GM12875 (cell line): Measurements from ENCODE around the gene TEX11.
"Not testable (repeated sequence)": the region's sequence is repeated elsewhere in the genome, so short reads cannot be mapped to it uniquely, and the experiment has no call there.

Experiments used
- H3K4me3 ChIP-seq: one replicate; pipeline ENCODE4 v1.5.1; 2011; ENCODE audit warnings: low read depth, low read length, control low read depth
- TF ChIP-seq, protein P1 (sequence below): IDR thresholded peaks from 2 replicates; pipeline ENCODE4 v1.5.1; 2011; ENCODE audit warnings: low read depth, mild to moderate bottlenecking, control low read depth, inconsistent platforms, low read length, moderate library complexity, borderline replicate concordance; ENCODE audit not compliant: insufficient read depth

The TEX11 gene

DNA sequence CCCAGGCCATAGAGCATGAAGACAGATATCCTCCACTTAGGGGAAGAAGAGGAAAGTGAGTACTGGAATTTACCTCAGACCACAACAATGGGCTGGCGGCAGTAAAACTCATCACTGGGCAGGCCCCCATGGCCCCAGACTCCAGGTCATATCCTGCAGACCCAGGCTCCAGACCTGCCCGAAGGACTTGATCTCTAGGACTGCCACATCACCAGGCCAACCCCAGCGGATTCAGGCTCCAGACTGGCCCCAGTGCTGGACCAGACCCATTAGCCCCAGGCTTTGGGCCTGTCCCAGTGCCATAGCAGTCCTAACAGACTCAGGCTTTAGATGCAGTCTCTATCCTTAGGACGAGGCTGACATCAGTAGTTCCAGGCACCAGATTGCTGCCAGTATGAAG, 273.3 kb downstream of the TEX11 start:
- H3K4me3 ChIP-seq, result no peak overlapping the region
- TF ChIP-seq, protein P1, sequence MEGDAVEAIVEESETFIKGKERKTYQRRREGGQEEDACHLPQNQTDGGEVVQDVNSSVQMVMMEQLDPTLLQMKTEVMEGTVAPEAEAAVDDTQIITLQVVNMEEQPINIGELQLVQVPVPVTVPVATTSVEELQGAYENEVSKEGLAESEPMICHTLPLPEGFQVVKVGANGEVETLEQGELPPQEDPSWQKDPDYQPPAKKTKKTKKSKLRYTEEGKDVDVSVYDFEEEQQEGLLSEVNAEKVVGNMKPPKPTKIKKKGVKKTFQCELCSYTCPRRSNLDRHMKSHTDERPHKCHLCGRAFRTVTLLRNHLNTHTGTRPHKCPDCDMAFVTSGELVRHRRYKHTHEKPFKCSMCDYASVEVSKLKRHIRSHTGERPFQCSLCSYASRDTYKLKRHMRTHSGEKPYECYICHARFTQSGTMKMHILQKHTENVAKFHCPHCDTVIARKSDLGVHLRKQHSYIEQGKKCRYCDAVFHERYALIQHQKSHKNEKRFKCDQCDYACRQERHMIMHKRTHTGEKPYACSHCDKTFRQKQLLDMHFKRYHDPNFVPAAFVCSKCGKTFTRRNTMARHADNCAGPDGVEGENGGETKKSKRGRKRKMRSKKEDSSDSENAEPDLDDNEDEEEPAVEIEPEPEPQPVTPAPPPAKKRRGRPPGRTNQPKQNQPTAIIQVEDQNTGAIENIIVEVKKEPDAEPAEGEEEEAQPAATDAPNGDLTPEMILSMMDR, result no peak

DNA sequence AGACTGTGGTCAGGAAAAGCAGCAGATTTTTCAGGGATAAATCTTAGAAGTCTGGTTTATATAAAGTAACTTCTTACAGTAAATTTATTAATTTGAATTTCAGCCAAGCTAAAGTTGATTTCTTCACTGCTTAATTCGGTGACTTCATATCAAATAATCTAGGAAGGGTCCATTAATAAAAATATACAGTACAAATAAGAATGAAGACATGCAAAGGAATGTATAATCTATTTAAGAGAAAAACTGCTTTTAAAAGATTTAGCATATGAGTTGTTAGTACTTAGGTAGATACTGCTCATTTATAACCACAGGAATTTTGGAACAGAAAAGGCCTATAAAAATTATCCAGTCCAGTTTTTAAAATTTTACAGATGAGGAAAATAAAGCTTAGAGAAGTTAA, 286.8 kb downstream of the TEX11 start:
- TF ChIP-seq, protein P1, result no peak
- H3K4me3 ChIP-seq, result no peak overlapping the region

DNA sequence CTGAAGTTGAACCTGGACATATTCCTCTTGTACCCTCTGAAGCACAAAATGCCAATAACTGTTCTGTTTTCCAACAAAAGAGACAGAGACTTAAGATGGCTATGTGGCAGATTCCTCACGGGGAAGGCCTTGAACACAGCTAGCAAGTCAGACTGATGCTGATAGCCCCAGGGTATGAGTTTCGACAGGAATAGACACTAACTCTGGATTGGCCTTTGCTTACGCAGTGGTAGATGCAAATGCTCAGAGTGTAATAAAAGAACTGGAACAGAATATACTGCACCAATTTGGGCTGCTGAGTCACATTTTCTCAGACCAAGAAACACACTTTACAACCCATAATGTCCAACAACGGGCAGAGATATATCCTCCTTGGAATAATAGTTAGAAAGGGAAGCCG, 290.0 kb downstream of the TEX11 start:
- no peak overlapping the region for H3K4me3 ChIP-seq
- TF ChIP-seq, protein P1, result no peak

DNA sequence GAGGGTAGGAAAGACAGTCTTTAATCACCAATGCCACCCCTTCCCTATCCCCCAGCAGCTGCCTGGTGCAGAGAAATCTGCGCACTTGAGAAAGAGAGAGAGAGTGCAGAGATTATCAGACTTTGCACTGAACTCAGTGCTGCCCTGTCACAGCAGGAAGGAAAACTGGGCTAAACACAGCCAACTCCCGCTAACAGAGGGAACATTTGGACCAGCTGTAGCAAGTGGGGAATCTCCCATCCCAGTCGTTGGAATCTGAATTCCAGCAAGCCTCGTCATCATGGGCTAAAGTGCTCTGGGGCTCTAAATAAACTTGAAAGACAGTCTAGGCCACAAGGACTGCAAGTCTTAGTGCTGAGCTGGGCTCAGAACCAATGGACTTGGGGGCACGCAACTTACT, 295.2 kb downstream of the TEX11 start:
- TF ChIP-seq, protein P1, result no peak
- H3K4me3 ChIP-seq, result no peak overlapping the region

DNA sequence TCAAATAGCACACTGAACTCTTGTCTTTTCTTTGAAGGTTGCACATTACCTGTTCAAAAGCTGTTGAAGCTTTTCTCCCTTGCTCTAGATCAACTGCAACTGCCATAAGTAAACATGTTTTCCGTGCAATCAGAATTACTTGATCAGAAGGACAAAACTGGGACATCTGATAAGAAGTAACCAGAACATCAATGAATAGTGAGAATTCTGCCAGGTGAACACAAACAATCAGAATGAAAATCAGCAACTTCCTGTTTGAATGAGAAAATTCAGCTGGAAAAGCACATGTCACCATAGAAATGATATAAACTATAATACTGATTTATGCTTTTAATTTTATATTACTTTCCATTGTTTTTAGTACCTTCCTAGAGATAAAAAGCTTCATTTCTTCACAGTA, 303.2 kb downstream of the TEX11 start:
- TF ChIP-seq, protein P1, result no peak
- no peak overlapping the region for H3K4me3 ChIP-seq

DNA sequence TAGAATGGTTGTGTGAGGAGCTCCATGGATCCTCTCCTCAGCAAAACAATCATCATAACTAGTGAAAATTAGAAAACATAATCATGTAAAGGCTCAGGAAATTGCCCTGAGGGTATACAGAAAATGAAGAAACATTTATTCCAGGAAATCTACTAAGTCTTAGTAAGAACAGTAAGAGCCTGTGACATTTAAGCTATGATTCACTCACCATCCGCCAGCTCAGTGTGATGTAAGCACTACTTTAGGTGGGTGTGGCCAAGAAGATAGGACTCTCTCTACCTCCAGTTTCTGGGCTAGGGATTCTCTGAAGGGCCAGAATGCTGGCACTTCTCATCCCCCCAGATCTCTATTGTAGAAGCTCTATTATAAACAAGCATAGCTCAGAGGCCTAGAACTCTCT, 316.4 kb downstream of the TEX11 start:
- TF ChIP-seq, protein P1, result no peak
- H3K4me3 ChIP-seq, result no peak overlapping the region

DNA sequence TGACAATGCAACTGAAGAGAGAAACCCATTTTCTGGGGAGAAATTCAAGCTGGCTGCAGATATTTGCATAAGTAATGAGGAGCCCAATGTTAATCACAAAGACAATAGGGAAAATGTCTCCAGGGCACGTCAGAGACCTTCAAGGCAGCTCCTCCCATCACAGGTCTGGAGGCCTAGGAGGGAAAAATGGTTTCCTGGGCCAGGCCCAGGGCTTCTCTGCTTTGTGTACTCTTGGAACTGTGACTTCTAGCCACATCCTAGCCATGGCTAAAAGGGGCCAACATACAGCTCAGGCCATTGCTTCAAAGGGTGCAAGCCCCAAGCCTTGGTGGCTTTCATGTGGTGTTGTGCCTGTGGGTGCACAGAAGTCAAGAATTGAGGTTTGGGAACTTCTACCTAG, 321.4 kb downstream of the TEX11 start:
- not testable (repeated sequence) for H3K4me3 ChIP-seq

DNA sequence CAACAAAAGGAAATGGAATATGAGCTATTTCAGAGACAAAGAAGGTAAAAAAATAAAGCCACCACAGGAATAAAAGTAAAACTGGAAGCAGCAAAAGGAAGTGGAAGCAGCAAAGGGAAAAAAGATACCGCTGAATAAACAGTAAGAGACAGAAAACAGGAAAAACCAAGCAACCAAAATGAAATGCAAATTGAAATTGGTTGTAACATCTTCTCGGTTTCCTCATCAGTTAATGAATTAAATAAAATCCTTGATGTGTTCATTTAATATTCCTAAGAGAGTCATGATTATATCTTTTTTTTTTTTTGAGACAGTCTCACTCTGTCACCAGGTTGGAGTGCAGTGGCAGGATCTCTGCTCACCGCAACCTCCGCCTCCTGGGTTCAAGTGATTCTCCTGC, 331.1 kb downstream of the TEX11 start:
- no peak overlapping the region for H3K4me3 ChIP-seq
- TF ChIP-seq, protein P1, result no peak

DNA sequence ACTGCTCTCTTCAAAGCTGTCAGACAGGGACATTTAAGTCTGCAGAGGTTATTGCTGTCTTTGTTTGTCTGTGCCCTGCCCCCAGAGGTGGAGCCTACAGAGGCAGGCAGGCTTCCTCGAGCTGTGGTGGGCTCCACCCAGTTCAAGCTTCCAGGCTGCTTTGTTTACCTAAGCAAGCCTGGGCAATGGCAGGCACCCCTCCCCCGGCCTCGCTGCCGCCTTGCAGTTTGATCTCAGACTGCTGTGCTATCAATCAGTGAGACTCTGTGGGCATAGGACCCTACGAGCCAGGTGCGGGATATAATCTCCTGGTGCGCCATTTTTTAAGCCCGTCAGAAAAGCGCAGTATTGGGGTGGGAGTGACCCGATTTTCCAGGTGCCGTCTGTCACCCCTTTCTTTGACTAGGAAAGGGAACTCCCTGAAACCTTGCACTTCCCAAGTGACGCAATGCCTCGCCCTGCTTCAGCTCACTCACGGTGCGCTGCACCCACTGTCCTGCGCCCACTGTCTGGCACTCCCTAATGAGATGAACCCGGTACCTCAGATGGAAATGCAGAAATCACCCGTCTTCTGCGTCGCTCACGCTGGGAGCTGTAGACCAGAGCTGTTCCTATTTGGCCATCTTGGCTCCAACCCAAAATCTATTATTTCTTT, 338.5 kb downstream of the TEX11 start:
- not testable (repeated sequence) for H3K4me3 ChIP-seq
